GM18526 (cell line): ENCODE data around the gene THUMPD2.

Experiments
- POLR2A ChIP-seq: IDR thresholded peaks from 3 replicates; pipeline ENCODE4 v1.6.1; 2011; ENCODE audit not compliant: insufficient read length; ENCODE audit errors: extremely low read depth

The THUMPD2 gene

DNA sequence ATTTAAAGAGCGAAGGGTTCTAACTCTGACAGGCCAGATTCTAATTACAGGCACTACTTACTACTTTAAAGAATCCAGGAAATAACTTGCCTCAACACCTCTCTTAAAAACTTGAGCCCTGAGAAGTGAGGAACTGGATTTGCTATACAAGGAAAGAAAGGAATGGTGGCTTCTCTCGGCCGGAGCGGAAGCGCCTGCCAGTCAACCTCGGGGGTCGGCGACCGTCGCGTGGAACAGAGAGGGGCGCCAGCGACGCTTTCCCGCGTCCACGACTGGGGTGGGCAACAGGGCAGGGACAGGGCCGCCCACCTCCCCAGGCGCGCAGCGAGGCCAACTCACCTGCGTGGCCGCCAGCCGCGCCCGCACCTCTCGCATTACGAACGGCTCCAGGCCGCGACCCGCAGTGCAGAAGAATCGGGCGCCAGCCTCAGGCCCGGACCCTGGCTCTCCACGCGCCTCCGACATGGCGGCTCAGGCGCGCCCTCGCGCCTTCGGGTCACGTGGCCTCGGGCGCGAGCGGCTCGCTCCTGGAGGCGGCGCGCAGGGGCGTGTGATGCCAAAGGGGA lies at the start of gene THUMPD2:
Gene THUMPD2, minus strand, starts transcription at position 484 of the 566 bp plus-strand sequence. Its CDS starts 19 bp downstream, at position 465.
- peak; percentile 86 for TF ChIP-seq POLR2A

GRCh38 chr2:39821871-39822270 lies 42.8 kb upstream of the THUMPD2 start:
- no peak for TF ChIP-seq POLR2A

DNA sequence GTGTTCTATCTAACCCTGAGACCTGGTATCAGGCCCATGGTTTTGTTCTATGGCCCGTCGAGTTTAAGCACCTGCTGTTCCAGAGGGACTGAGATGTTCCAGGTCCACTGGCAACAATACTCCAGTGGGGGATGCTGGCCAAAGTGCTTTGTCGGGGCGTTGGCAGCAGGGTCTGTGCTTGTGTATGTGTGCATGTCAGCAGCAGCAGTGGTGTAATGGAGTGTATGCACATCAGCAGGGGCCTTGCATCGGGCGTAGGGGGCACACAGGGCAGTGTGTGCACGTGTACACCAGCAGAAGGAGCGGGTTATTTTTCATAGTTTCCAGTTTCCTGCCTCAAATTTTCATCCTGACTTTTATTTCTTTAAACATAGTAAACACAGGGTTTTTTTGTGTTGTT lies 37.8 kb upstream of the THUMPD2 start:
- no peak for TF ChIP-seq POLR2A

DNA sequence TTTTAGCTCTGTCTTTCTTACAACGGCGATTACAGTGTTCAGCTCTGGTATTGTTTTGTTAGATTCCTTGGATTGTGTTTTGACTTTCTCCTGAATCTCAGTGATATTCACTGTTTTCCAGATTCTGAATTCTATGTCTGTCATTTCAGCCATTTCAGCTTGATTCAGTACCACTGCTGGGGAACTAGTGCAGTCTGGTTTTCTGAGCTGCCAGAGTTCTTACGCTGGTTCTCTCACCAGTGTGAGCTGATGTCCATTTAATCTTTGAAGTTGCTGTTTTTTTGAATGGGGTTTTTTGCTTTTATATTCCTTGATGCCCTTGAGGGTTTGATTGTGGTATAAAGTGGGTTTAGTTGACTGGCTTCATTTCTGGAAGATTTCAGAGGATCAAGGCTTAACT lies 37.4 kb upstream of the THUMPD2 start:
- TF ChIP-seq POLR2A, result no peak

DNA sequence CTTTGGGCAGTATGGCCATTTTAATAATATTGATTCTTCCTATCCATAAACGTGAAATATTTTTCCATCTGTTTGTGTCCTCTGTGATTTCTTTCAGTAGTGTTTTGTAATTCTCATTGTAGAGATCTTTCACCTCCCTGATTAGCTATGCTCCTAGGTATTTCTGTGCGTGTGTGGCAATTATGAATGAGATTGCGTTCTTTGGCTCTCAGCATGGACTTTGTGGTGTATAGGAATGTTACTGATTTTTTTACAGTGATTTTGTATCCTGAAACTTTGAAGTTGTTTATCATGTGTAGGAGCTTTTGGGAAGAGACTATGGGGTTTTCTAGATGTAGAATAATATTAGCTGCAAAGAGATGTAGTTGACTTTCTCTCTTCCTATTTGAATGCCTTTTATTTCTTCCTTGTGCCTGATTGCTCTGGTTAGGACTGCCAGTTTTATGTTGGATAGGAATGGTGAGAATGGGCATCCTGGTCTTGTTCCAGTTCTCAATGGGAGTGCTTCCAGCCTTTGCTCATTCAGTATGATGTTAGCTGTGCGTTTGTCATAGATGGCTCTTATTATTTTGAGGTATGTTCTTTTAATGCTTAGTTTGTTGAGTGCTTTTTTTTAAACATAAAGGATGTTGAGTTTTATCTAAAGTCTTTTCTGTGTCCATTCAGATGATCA lies 27.0 kb upstream of the THUMPD2 start:
- no peak for TF ChIP-seq POLR2A

- no peak for TF ChIP-seq POLR2A
Observed at GRCh38 chr2:39803839-39804238, 24.8 kb upstream of the THUMPD2 start.

DNA sequence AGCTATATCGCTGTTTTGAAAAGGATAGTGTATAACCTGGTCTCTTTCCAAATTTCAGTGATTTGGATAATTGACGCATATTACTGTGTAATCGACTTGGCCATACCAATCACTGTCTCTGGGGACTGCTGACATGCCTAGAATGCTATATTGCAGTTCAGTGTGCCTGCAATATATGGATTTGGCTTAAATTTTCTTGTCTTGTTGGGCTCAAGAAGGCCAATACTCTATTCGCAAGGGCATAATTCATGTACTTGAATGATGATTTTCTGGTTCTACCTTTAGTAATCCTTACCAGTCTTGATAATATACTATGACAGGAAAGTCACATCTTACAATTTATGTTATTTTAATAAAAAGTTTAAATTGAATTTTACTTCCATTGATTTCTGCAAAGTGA lies 21.7 kb upstream of the THUMPD2 start:
- TF ChIP-seq POLR2A, result no peak

GRCh38 chr2:39796134-39796533 lies 17.1 kb upstream of the THUMPD2 start:
- TF ChIP-seq POLR2A, result no peak

- TF ChIP-seq POLR2A, result no peak
Observed at GRCh38 chr2:39787950-39788349, 8.9 kb upstream of the THUMPD2 start.

- TF ChIP-seq POLR2A, result no peak
Observed at GRCh38 chr2:39786761-39787522, 7.9 kb upstream of the THUMPD2 start.

- TF ChIP-seq POLR2A, result no peak
Observed at GRCh38 chr2:39782591-39782990, 3.5 kb upstream of the THUMPD2 start.

DNA sequence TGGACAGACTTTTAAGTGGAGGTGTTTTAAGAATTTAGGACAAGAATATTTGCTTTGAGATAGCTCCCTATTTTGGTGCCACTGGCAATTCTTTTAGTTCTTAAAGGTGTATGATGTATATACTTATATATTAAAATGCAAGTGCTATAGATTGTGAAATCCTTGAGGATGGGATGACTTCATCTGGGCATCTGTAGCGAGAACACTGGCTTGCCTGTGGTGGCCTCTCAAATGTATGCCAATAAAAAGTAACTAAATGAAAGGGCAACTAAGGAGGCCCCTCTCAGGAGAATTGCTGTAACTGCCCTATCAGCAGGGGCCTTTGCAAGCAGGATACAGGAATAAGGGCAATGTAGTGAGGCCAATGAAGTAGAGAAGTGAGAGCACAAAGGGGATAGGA lies 2.6 kb upstream of the THUMPD2 start:
- no peak for TF ChIP-seq POLR2A

DNA sequence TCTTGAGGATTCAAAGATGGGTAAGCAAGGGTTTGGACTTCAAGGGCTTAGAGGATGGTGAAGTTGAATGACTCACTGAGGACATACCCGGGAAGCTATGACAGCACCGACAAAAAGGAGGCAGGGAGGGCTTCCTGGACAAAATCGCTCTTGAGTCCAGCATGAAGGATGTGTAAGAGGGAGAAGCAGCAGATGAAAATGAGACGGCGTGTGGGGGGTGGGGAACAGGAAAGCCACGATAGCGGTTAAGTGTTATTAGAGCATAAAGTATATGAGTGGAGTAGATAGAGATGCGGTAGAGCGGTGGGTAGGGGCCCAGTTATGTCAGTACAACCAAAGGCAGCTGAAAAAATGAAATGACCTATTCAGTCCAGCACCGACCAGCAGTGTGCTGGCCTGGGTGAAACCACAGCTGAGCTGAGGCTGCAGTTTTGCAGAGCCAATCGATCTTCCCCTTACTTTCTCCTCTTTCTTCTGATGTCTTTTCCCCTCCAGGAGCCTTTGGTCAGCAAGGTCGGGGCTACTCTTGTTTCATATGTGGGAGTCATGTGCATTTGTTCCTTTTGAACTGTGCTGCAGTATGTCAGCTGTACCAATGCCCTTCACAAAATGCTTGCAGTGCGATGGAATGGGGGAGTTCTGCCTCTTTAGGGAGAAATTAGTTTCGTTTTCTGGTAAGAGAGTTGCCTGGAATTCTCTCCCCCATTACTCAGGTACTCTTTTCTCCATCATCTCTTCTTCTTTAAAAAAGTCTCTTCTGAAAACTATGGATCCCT lies 2.0 kb upstream of the THUMPD2 start:
- TF ChIP-seq POLR2A, result no peak

- TF ChIP-seq POLR2A, result no peak
Observed at GRCh38 chr2:39779927-39780326, 869 bp upstream of the THUMPD2 start.

DNA sequence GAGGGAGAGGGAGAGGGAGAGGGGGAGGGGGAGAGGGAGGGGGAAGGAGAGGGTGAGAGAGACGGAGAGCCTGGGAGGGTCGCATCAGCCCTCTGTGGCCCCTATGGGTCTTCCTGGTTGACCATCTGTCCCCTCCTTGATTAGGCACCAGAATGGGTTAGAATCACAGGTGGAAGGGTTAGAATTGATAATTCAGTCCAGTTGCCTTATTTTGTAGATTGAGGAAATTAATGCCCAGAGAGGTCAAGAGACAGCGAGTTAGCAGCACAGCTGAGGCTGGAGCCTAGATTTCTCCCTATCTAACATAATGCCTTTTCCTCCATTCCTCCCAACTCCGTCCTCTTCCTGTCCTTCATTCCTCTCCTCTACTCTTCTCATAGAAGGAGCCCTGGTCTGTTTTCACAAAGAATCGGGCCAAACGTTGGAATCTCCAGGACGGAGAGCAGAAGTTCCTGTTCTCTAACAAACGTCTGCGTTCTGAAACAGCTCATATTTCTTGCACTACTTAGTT lies 338 bp upstream of the THUMPD2 start:
- no peak for TF ChIP-seq POLR2A
